Fibroblast of mammary gland (primary cell): ENCODE results near the gene KCNIP4.
"Not testable (repeated sequence)": the region's sequence is repeated elsewhere in the genome, so short reads cannot be mapped to it uniquely, and the experiment has no call there.

ENCODE experiments used
- DNase-seq: peaks from one replicate; pipeline ENCODE4 v3.0.0-alpha.2; 2010; ENCODE audit warnings: low read depth
- H3K4me3 ChIP-seq: 2 replicates; pipeline ENCODE4 v1.5.1; 2011; ENCODE audit warnings: low read depth, mild to moderate bottlenecking, low read length, moderate library complexity; ENCODE audit not compliant: control insufficient read depth
- CTCF ChIP-seq: conservative IDR thresholded peaks from 2 replicates; pipeline ENCODE4 v1.5.1; 2011; ENCODE audit warnings: low read depth, low read length, inconsistent platforms; ENCODE audit not compliant: control insufficient read depth, insufficient read depth

The KCNIP4 gene

GRCh38 chr4:21948347-21949072, at the start of gene KCNIP4:
KCNIP4 (minus strand) TSS chr4:21948772.
- no peak for TF ChIP-seq CTCF
- peak within 1 kb of the TSS; percentile 40 for H3K4me3 ChIP-seq
- peak; percentile 8 for DNase-seq

GRCh38 chr4:21996618-21997017, 48.0 kb upstream of the KCNIP4 start:
- not testable (repeated sequence) for H3K4me3 ChIP-seq, DNase-seq

- no peak for TF ChIP-seq CTCF
- DNase-seq = peak; percentile 61
- no peak overlapping the region for H3K4me3 ChIP-seq
Observed at GRCh38 chr4:21992330-21992729, 43.8 kb upstream of the KCNIP4 start.

- no peak for TF ChIP-seq CTCF
- no peak for DNase-seq
Observed at GRCh38 chr4:21991562-21991961, 43.0 kb upstream of the KCNIP4 start.

GRCh38 chr4:21991050-21991449, 42.5 kb upstream of the KCNIP4 start:
- H3K4me3 ChIP-seq = no peak overlapping the region
- peak; percentile 27 for DNase-seq
- TF ChIP-seq CTCF = no peak

More at GRCh38 chr4:21991562-21991961, 43.0 kb upstream of the KCNIP4 start:
- H3K4me3 ChIP-seq = no peak overlapping the region

GRCh38 chr4:21989351-21989750, 40.8 kb upstream of the KCNIP4 start:
- TF ChIP-seq CTCF = no peak
- DNase-seq = no peak
- H3K4me3 ChIP-seq = no peak overlapping the region

- no peak for TF ChIP-seq CTCF
- no peak overlapping the region for H3K4me3 ChIP-seq
- DNase-seq = no peak
Observed at GRCh38 chr4:21986307-21986706, 37.7 kb upstream of the KCNIP4 start.
